Heart left ventricle (tissue), 13 donors: ENCODE data around the gene STON1.

Experiments
- CTCF ChIP-seq, 12 donors: fragments of 200-600 bp; sonication (generic) in 4 of 12; IDR thresholded peaks; one replicate each; pipeline versions ENCODE4 v1.5.0 to v1.8.0; 2018 to 2022; ENCODE audit warnings: antibody characterized with exemption in 12 of 12, mild to moderate bottlenecking in 5 of 12
- POLR2A ChIP-seq, 2 donors: fragments of 450-650 bp; IDR thresholded peaks; one replicate each; pipeline ENCODE4 v1.6.1; 2017; ENCODE audit warnings: antibody characterized with exemption in 2 of 2, mild to moderate bottlenecking in 2 of 2, moderate library complexity in 2 of 2
- donor health status: ischemic (EF 13 %, LVEDD 7.1; RV severe dilation, severe dysfunction).
- donor health status: DM: no; HTN: yes; CAD: no.
- donor health status: DM: no; HTN: no; CAD: no.
- donor health status: ischemic (EF 25% LVEDD 6.9; RV normal size, moderate dysfunction).
- donor health status: ischemic (EF 25% LVEDD 5.7; RV mildly dilated, moderate dysfunction).
- donor health status: ischemic (EF 35%, LVEDD 5.7; RV mildly dilated, moderate dysfunction).
- donor health status: nonischemic (EF 11% LVEDD 7.7; RV severe dilation, severe dysfunction).
- donor health status: DM: yes; HTN: yes; CAD: no.
- donor health status: PGD.
- donor health status: ischemic (EF 29% LVEDD 5.4; RV normal size, mild dysfunction).
- donor health status: nonischemic (EF 23%, LVEDD 6.1; RV moderate dilation, normal function).

DNA sequence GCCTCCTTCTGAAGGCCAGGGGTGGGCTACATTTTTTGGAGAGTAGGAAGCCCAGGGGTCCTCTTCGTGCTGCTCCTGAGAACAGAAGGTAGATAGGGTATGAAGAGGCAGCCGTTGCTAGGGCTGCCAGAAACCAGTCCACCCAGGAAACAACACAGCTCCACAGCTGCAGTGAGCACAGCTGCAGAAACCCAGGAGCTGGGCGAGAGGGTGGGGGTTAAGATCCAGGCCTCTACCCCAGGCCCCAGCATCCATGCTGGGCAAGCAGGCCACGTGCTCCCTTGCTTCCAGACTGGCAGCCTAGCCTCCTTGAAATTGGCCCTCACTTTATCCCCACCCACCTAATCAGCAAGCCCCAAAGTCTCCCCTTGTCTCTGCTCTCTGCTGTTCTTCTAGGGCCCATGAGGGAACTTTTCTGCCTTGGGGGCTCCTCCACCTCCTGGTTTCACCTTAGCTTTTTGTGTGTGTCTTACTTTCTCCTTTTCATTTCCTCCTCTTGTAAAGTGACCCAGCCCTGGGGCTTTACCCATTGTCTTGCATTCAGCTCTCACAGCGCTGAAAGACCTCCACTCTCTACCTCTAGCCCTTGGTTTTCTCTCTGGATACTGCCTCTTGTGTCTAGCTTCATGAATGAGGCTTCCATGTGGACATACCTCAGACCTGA lies 30.7 kb downstream of the STON1 start:
- TF ChIP-seq CTCF (IDR thresholded peaks at IDR 0.05) (no peak), POLR2A (IDR thresholded peaks at IDR 0.05) (no peak)
